GM23338 (cell line): ENCODE measurements around the gene TMEM238. TPM values are rescaled to one million over a fixed set of nuclear protein-coding genes. Genes with fewer than 3 reads are reported as not detected.

Experiments
- ATAC-seq: fragments of 200-7000 bp; cut with Tn5 transposase; 3 replicates; pipeline ENCODE4 v1.9.1; 2020
- DNase-seq: peaks from one replicate; pipeline ENCODE4 v3.0.0-alpha.2; 2015; ENCODE audit warnings: low spot score
- H2AFZ ChIP-seq: fragments of 200-600 bp; sonication (generic); 2 replicates; pipeline ENCODE4 v1.8.0; 2016; ENCODE audit warnings: antibody characterized with exemption, mild to moderate bottlenecking, moderate library complexity
- H3F3A ChIP-seq: fragments of 200-600 bp; sonication (generic); replicated peaks from 2 replicates; pipeline ENCODE4 v1.8.0; 2017; ENCODE audit warnings: antibody characterized with exemption, mixed run types, low read depth
- H3K27ac ChIP-seq: fragments of 200-600 bp; sonication (generic); 2 replicates; pipeline ENCODE4 v1.6.1; 2016; ENCODE audit warnings: low read depth
- H3K27me3 ChIP-seq: fragments of 200-600 bp; sonication (generic); 2 replicates; pipeline ENCODE4 v1.8.0; 2016; ENCODE audit warnings: mild to moderate bottlenecking, mixed run types, moderate library complexity; ENCODE audit not compliant: insufficient read depth
- H3K36me3 ChIP-seq: fragments of 200-600 bp; sonication (generic); 2 replicates; pipeline ENCODE4 v1.8.0; 2016; ENCODE audit warnings: mild to moderate bottlenecking; ENCODE audit not compliant: insufficient read depth
- H3K4me1 ChIP-seq: fragments of 200-600 bp; sonication (generic); 2 replicates; pipeline ENCODE4 v1.8.0; 2016; ENCODE audit warnings: mild to moderate bottlenecking, moderate library complexity; ENCODE audit not compliant: insufficient read depth
- H3K4me2 ChIP-seq: fragments of 200-600 bp; sonication (generic); 2 replicates; pipeline ENCODE4 v1.7.1; 2017; ENCODE audit warnings: mixed run types
- H3K4me3 ChIP-seq: fragments of 200-600 bp; sonication (generic); 2 replicates; pipeline ENCODE4 v1.6.1; 2016; ENCODE audit warnings: mixed run types
- H3K79me2 ChIP-seq: fragments of 200-600 bp; sonication (generic); replicated peaks from 2 replicates; pipeline ENCODE4 v1.8.0; 2017; ENCODE audit warnings: mild to moderate bottlenecking; ENCODE audit not compliant: insufficient read depth
- H3K9me2 ChIP-seq: fragments of 200-600 bp; sonication (generic); 2 replicates; pipeline ENCODE4 v1.8.0; 2017; ENCODE audit not compliant: insufficient read depth
- H4K20me1 ChIP-seq: fragments of 200-600 bp; sonication (generic); replicated peaks from 2 replicates; pipeline ENCODE4 v1.8.0; 2017; ENCODE audit warnings: mild to moderate bottlenecking; ENCODE audit not compliant: insufficient read depth
- H3K27ac Mint-ChIP-seq: 2 replicates; pipeline ENCODE4 v1.8.0; 2020; ENCODE audit warnings: inconsistent platforms, mild to moderate bottlenecking, moderate library complexity, mixed read lengths
- H3K27me3 Mint-ChIP-seq: 3 replicates; pipeline ENCODE4 v1.8.0; 2022; ENCODE audit warnings: low read depth, mild to moderate bottlenecking, moderate library complexity, mixed read lengths, inconsistent platforms; ENCODE audit not compliant: insufficient read depth, poor library complexity
- H3K36me3 Mint-ChIP-seq: 3 replicates; pipeline ENCODE4 v1.8.0; 2021; ENCODE audit warnings: low read depth, mild to moderate bottlenecking, inconsistent platforms, moderate library complexity, mixed read lengths
- H3K4me1 Mint-ChIP-seq: 3 replicates; pipeline ENCODE4 v1.8.0; 2020; ENCODE audit warnings: mild to moderate bottlenecking, inconsistent platforms, mixed read lengths
- H3K4me3 Mint-ChIP-seq: 3 replicates; pipeline ENCODE4 v1.8.0; 2021; ENCODE audit warnings: moderate library complexity, mild to moderate bottlenecking, inconsistent platforms, mixed read lengths
- H3K9me3 Mint-ChIP-seq: 3 replicates; pipeline ENCODE4 v1.8.0; 2020; ENCODE audit warnings: moderate library complexity, mild to moderate bottlenecking, inconsistent platforms, mixed read lengths
- CREB1 ChIP-seq: fragments of 250-450 bp; sonication (Bioruptor Pico); IDR thresholded peaks from 2 replicates; pipeline ENCODE4 v1.5.0; 2020; ENCODE audit warnings: low read depth, mild to moderate bottlenecking, moderate library complexity
- EZH2 ChIP-seq: fragments of 200-600 bp; sonication (generic); IDR thresholded peaks from one replicate; pipeline ENCODE4 v1.8.0; 2017; ENCODE audit warnings: antibody characterized with exemption, mild to moderate bottlenecking, low read depth; ENCODE audit not compliant: unreplicated experiment
- EZH2phosphoT487 ChIP-seq: fragments of 200-600 bp; sonication (generic); IDR thresholded peaks from one replicate; pipeline ENCODE4 v1.8.1; 2018; ENCODE audit warnings: antibody characterized with exemption; ENCODE audit not compliant: unreplicated experiment
- JUNB ChIP-seq: IDR thresholded peaks from one replicate; pipeline ENCODE4 v1.6.1; 2016; ENCODE audit warnings: antibody characterized with exemption; ENCODE audit not compliant: unreplicated experiment
- NANOG ChIP-seq: IDR thresholded peaks from 2 replicates; pipeline ENCODE4 v1.6.1; 2016; ENCODE audit warnings: antibody characterized with exemption, borderline replicate concordance
- POLR2AphosphoS5 ChIP-seq: IDR thresholded peaks from 2 replicates; pipeline ENCODE4 v1.6.1; 2016; ENCODE audit warnings: antibody characterized with exemption, low read depth
- STAT1 ChIP-seq: IDR thresholded peaks from one replicate; pipeline ENCODE4 v1.6.1; 2016; ENCODE audit warnings: antibody characterized with exemption; ENCODE audit not compliant: unreplicated experiment
- ZNF114 ChIP-seq: fragments of 250-450 bp; sonication (Bioruptor Pico); IDR thresholded peaks from 2 replicates; pipeline ENCODE4 v1.5.0; 2020; ENCODE audit warnings: mild to moderate bottlenecking, moderate library complexity
- ZNF331 ChIP-seq: fragments of 250-450 bp; sonication (Bioruptor Pico); IDR thresholded peaks from 2 replicates; pipeline ENCODE4 v1.5.0; 2020; ENCODE audit warnings: low read depth, mild to moderate bottlenecking, moderate library complexity
- polyA plus RNA-seq: library from polyadenylated mRNA; unstranded; fragments of >200 nt; fragmentation: Nextera tagmentation; extraction: Ambion mirVana; gene quantifications from 2 replicates; pipeline ENCODE4 v1.2.1, GENCODE V29; 2016
- total RNA-seq: library from RNA; depleted of rRNA; stranded (reverse); fragments of >200 nt; shearing (Covaris generic); gene quantifications from 2 replicates; pipeline ENCODE4 v1.2.3, GENCODE V29; 2014
- TF ChIP-seq, protein P1 (sequence below), 2 experiments: fragments of 200-600 bp in 1 of 2; sonication (generic) in 1 of 2; conservative IDR thresholded peaks; 2 replicates each; pipeline versions ENCODE4 v1.5.1 to v1.6.1; 2016 to 2017; ENCODE audit warnings: antibody characterized with exemption in 2 of 2, low read depth in 2 of 2, mild to moderate bottlenecking in 2 of 2, moderate library complexity in 1 of 2
- TF ChIP-seq, protein P2 (sequence below): fragments of 250-450 bp; sonication (Bioruptor Pico); IDR thresholded peaks from 2 replicates; pipeline ENCODE4 v1.5.0; 2020; ENCODE audit warnings: mild to moderate bottlenecking, moderate library complexity
- TF ChIP-seq, protein P3 (sequence below): IDR thresholded peaks from one replicate; pipeline ENCODE4 v1.6.1; 2018; ENCODE audit warnings: antibody characterized with exemption; ENCODE audit not compliant: unreplicated experiment
- TF ChIP-seq, protein P4 (sequence below): IDR thresholded peaks from 2 replicates; pipeline ENCODE4 v1.6.1; 2016; ENCODE audit warnings: antibody characterized with exemption

Gene TMEM238
- total and polyA plus RNA-seq, 2 experiments from 2014 or later = 0.55 to 7.5 TPM

DNA sequence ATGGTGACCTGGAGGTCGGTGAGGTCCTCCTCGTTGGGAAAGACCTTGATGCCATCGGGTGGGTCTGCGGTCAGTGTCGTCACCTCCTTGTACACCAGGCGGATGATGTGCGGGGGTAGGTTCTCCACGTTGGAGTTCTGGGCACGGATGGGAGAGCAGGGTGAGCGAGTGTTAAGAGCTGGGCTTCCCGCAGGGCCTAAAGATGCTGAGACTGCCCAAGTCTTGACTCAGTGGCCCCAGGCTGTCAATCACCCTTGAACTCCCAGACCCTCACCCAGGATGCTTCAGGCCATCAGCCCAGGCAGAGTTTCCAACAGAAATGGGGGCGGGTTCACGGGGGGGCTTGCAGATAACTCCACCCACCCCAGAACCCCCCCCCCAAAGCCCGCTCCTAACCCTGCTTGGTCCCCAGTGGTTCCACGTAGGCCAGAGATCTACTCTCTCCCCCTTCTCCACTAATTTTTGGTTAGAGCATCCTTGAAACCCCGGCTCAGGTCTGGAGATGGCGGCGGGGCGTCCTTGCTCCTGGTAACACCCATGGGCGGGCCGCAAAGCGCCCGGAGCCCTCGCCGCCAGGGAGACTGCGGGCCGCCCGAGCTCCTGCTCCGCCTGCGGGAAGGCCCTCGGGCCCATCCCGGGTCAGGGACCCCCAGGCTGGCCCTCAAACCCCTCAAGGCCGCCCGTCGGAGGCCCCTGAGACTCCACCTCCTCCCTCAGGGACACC lies 22.9 kb upstream of the TMEM238 start:
- Mint-ChIP-seq H3K9me3 (peaks cover 30% of the 10 kb centered on the region), H3K27ac (peak overlapping the region; percentile 56; the same call in 1 of the 2 replicates), H3K4me1 (peaks cover 28% of the 10 kb centered on the region), H3K36me3 (peaks cover 75% of the 10 kb centered on the region), H3K27me3 (peaks cover 23% of the 10 kb centered on the region), H3K4me3 (peak overlapping the region; percentile 91)
- Histone ChIP-seq H3K4me2 (peak overlapping the region; percentile 93), H3K4me3 (peak overlapping the region; percentile 94), H4K20me1 (peaks cover 52% of the 10 kb centered on the region), H3K9me2 (peaks cover 8% of the 10 kb centered on the region), H2AFZ (no peak overlapping the region), H3K36me3 (peaks cover 43% of the 10 kb centered on the region), H3F3A (peaks cover 48% of the 10 kb centered on the region), H3K79me2 (peaks cover 44% of the 10 kb centered on the region), H3K27me3 (no peaks in the 10 kb centered on the region), H3K27ac (peak overlapping the region; percentile 97; the same call in 1 of the 2 replicates), H3K4me1 (peaks cover 21% of the 10 kb centered on the region)
- no peak for ATAC-seq
- no peak for TF ChIP-seq POLR2AphosphoS5
- TF ChIP-seq, protein P1, sequence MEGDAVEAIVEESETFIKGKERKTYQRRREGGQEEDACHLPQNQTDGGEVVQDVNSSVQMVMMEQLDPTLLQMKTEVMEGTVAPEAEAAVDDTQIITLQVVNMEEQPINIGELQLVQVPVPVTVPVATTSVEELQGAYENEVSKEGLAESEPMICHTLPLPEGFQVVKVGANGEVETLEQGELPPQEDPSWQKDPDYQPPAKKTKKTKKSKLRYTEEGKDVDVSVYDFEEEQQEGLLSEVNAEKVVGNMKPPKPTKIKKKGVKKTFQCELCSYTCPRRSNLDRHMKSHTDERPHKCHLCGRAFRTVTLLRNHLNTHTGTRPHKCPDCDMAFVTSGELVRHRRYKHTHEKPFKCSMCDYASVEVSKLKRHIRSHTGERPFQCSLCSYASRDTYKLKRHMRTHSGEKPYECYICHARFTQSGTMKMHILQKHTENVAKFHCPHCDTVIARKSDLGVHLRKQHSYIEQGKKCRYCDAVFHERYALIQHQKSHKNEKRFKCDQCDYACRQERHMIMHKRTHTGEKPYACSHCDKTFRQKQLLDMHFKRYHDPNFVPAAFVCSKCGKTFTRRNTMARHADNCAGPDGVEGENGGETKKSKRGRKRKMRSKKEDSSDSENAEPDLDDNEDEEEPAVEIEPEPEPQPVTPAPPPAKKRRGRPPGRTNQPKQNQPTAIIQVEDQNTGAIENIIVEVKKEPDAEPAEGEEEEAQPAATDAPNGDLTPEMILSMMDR (conservative IDR thresholded peaks at IDR 0.05; ENCODE audit: low read depth in 2 of 2) = no peak
- TF ChIP-seq EZH2phosphoT487 = no peak
- TF ChIP-seq, protein P2, sequence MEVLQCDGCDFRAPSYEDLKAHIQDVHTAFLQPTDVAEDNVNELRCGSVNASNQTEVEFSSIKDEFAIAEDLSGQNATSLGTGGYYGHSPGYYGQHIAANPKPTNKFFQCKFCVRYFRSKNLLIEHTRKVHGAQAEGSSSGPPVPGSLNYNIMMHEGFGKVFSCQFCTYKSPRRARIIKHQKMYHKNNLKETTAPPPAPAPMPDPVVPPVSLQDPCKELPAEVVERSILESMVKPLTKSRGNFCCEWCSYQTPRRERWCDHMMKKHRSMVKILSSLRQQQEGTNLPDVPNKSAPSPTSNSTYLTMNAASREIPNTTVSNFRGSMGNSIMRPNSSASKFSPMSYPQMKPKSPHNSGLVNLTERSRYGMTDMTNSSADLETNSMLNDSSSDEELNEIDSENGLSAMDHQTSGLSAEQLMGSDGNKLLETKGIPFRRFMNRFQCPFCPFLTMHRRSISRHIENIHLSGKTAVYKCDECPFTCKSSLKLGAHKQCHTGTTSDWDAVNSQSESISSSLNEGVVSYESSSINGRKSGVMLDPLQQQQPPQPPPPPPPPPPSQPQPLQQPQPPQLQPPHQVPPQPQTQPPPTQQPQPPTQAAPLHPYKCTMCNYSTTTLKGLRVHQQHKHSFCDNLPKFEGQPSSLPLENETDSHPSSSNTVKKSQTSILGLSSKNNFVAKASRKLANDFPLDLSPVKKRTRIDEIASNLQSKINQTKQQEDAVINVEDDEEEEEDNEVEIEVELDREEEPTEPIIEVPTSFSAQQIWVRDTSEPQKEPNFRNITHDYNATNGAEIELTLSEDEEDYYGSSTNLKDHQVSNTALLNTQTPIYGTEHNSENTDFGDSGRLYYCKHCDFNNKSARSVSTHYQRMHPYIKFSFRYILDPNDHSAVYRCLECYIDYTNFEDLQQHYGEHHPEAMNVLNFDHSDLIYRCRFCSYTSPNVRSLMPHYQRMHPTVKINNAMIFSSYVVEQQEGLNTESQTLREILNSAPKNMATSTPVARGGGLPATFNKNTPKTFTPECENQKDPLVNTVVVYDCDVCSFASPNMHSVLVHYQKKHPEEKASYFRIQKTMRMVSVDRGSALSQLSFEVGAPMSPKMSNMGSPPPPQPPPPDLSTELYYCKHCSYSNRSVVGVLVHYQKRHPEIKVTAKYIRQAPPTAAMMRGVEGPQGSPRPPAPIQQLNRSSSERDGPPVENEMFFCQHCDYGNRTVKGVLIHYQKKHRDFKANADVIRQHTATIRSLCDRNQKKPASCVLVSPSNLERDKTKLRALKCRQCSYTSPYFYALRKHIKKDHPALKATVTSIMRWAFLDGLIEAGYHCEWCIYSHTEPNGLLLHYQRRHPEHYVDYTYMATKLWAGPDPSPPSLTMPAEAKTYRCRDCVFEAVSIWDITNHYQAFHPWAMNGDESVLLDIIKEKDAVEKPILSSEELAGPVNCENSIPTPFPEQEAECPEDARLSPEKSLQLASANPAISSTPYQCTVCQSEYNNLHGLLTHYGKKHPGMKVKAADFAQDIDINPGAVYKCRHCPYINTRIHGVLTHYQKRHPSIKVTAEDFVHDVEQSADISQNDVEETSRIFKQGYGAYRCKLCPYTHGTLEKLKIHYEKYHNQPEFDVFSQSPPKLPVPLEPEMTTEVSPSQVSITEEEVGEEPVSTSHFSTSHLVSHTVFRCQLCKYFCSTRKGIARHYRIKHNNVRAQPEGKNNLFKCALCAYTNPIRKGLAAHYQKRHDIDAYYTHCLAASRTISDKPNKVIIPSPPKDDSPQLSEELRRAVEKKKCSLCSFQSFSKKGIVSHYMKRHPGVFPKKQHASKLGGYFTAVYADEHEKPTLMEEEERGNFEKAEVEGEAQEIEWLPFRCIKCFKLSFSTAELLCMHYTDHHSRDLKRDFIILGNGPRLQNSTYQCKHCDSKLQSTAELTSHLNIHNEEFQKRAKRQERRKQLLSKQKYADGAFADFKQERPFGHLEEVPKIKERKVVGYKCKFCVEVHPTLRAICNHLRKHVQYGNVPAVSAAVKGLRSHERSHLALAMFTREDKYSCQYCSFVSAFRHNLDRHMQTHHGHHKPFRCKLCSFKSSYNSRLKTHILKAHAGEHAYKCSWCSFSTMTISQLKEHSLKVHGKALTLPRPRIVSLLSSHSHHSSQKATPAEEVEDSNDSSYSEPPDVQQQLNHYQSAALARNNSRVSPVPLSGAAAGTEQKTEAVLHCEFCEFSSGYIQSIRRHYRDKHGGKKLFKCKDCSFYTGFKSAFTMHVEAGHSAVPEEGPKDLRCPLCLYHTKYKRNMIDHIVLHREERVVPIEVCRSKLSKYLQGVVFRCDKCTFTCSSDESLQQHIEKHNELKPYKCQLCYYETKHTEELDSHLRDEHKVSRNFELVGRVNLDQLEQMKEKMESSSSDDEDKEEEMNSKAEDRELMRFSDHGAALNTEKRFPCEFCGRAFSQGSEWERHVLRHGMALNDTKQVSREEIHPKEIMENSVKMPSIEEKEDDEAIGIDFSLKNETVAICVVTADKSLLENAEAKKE (CRISPR knock-in tag) = no peak
- TF ChIP-seq, protein P3, sequence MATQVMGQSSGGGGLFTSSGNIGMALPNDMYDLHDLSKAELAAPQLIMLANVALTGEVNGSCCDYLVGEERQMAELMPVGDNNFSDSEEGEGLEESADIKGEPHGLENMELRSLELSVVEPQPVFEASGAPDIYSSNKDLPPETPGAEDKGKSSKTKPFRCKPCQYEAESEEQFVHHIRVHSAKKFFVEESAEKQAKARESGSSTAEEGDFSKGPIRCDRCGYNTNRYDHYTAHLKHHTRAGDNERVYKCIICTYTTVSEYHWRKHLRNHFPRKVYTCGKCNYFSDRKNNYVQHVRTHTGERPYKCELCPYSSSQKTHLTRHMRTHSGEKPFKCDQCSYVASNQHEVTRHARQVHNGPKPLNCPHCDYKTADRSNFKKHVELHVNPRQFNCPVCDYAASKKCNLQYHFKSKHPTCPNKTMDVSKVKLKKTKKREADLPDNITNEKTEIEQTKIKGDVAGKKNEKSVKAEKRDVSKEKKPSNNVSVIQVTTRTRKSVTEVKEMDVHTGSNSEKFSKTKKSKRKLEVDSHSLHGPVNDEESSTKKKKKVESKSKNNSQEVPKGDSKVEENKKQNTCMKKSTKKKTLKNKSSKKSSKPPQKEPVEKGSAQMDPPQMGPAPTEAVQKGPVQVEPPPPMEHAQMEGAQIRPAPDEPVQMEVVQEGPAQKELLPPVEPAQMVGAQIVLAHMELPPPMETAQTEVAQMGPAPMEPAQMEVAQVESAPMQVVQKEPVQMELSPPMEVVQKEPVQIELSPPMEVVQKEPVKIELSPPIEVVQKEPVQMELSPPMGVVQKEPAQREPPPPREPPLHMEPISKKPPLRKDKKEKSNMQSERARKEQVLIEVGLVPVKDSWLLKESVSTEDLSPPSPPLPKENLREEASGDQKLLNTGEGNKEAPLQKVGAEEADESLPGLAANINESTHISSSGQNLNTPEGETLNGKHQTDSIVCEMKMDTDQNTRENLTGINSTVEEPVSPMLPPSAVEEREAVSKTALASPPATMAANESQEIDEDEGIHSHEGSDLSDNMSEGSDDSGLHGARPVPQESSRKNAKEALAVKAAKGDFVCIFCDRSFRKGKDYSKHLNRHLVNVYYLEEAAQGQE = no peak
- no peak for TF ChIP-seq EZH2
- TF ChIP-seq, protein P4, sequence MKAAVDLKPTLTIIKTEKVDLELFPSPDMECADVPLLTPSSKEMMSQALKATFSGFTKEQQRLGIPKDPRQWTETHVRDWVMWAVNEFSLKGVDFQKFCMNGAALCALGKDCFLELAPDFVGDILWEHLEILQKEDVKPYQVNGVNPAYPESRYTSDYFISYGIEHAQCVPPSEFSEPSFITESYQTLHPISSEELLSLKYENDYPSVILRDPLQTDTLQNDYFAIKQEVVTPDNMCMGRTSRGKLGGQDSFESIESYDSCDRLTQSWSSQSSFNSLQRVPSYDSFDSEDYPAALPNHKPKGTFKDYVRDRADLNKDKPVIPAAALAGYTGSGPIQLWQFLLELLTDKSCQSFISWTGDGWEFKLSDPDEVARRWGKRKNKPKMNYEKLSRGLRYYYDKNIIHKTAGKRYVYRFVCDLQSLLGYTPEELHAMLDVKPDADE = no peak
- no peak for TF ChIP-seq JUNB
- no peak for TF ChIP-seq NANOG
- no peak for TF ChIP-seq CREB1 (CRISPR knock-in tag)
- TF ChIP-seq STAT1 = no peak
- TF ChIP-seq ZNF114 (CRISPR knock-in tag) = no peak
- no peak for TF ChIP-seq ZNF331 (CRISPR knock-in tag)
- DNase-seq = no peak
